ENCODE data around the gene CYP11A1.

The CYP11A1 gene

DNA sequence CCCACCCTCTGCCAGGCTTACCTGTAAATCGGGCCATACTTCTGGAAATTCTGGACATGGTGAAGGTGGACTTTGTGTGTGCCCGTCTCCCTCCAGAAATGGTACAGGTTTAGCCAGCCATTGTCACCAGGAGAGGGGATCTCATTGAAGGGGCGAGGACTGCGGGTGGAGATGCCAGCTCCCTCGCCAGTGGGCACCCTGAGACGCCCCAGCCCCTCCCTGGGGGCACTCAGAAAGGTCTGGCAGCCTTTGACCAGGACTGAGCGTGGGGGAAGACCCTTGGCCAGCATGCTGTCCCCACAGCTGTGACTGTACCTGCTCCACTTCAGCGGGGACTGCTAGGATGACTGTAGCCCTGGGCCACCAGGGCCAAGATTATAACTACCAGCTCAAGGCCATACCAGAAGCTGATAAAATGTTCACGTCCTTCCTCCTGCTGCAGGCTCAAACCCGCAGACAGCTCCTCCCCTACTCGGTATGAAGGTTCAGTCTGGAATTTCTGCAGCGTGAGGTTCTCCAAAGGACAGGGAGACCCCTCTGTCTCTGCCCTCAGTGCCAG lies at the start of gene CYP11A1:
CYP11A1 (minus strand) TSS at position 351 of the 559 bp plus-strand sequence; CDS start at position 290, 61 bp downstream.
- no peak for DNase-seq

DNA sequence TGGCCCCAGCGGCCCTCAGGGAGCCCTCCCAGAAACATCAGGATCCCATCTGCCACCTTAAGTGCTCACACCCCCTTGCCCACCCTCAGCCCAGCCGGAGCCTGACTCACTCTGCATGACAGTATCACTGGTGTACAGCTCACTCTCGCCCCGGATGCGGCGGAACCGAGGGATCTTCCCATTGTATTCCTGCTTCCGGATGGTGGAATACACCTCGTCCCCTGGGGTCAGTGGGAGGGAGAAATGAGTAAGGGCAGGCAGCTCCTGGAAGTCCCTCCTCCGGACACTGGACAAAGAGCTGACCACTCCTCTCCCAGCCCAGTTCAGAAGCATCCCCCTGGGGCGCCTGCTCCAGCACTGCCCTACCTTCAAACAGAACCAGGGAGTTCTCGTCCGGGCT lies 49.8 kb upstream of the CYP11A1 start:
- DNase-seq = no peak

DNA sequence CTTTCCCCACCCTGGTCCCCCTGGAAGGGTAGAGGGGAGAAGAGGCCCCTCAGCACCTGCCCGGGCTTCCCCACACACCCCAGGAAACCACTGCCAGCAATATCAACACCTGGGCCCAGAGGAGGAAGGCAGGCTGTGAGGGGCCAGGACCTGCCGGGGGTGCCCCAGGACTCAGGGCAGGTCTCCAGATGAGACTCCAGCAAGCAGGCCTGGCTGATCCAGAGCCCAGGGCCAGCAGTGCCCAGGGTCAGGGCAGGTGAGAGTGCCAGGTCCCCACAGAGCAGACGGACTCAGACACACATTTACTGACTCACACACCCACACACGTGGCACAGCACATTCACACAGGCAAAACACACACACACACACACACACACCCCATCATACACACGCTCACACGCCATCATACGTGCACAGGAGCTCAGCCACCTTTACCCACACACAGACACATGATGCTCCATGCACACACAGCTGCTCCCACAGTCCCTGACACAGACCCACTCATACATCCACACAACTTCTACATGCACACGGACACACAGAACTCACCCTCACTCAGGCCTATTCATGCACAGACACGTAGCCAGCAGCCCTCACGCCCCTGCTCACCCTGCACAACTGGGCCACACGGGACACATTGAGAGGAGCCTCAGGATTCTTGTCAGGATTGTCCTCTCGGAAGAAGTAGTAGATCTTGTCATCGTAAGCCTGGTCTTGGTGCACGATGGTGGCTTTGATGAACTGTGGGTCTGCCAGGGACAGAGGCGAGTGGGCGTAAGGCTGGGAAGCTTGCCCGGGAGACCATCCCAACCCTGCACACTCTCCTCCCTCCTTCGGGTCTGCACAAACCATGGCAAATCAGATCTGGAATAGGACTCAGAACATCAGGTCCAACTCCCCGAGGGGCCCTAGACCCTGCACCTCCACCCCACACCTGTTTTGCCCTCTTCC lies 48.8 kb upstream of the CYP11A1 start:
- DNase-seq = no peak

DNA sequence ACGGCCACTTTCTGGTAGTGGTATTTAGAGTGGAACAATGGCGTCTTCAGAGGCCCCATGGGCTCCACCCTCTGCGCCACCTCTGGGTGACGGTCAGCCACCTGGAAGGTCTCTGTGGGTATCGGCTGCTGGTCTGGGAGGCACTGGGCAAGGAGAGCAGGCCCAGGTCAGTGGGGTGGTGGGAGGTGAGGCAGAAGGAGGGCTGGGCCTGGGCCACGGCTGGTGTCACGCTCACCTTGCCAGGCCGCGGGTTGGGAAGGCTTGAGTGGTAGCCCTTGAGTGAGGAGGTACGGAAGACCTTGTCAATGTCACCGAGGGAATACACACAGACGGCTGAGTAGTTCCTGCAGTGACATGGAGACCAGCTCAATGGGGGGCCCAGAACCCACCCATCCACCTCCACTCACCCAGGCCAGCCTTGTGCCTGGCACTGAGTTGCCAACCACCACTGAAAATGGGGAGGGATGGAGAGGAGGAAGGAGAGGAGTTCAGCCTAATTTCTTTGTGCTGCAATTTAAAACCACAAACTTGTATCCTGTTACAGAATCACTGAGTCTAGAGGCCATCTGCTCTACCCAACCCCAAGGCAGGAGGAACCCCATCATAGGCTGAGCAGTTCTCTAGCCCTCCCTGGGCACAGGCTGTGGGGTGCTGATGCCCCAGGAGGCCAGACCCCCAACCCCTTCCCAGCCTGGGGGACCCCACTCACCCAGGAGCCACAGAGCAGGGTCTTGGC lies 47.3 kb upstream of the CYP11A1 start:
- no peak for DNase-seq

DNA sequence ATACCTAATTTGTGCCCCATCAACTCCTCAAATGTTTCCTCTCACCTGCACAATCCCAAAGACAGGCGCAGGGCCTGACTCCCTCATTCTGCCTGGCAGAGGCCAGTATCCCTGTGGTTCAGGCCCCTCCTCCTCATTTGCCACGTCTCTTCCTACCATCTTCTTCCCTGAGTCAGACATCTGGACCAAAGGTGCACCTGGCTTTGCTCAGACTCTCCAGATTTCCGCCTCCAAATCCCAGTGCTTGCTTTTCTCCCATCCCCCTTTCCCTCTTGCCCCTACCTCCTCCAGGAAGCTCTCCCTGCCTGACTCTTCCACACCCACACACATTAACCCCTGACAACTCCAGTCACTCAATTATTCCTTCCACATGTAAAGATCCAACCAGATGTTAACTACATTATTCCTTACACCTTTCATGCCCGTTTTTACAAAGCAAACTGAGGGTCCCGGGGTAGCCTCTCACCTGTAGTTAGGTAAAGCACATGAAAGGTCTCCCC lies 46.7 kb upstream of the CYP11A1 start:
- DNase-seq = no peak

DNA sequence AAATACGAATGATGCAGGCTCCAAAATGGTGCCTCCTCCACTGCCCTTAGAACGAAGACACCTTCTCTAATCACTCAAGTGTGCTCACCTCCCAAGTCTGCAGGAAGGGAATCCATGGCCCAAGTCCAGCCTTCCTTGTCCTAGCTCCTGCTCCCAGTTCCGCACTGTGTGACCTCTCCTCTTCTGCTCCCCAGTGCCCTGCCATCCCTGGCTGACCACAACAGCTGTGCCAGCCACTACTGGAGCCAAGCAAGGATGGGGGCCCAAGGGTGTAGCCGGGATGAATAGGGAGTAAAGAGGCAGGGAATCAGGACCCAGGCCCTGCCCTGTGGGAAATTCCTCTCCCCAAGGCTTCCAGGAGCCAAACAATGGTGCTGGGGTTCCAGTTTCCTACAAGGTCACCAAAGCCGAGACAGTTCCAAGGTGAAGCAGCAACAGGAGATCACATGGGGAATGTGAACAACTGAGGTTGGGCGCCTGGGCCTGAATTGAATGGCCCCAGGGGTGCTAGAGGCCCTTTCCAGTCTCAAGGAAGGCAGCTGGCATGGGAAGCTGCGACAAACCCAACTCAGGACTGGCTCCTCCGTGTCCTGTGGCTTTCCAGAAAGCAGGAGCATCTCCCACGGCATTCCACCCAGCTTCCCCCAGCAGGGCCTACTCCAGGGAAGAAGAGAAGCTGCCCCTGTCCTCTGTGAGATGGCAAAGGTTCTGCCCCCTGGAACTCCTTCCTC lies 46.1 kb upstream of the CYP11A1 start:
- no peak for DNase-seq

DNA sequence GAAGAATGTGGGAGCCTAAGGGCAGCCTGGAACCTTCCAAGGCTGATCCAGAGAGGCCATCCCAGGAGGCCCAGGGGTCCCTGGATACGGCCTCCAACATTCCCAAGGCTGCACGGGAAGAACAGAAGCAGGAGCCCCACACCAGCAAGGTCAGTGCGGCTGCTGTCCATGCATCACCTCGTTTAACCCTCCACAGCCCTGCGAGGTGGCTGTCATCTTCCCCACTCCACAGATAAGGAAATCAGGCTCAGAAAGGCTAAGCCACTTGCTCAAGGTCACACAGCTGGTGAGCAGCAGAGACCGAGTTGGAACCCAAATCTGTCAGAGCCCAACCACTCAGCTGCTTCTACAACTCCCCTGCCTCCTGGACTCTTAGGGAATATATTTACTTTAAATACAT lies 44.7 kb upstream of the CYP11A1 start:
- DNase-seq = no peak

DNA sequence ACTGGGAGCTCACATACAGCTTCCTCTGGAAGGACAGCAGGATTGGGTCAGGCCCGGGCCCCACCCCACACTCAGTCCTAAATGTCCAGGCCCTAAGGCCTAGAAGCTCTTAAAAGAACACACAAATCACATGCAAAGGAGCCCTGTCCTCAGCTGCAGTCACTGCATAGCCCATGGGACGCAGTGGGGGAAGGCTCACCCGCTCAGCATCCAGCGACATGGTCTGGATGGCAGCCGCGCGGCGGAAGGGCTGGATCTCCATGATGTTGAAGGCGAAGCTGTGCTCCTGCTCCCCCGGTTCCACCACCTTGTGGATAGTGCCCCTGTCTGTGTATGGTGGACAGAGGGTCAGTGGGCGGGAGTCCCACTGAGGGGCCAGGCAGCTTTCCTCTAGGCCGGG lies 44.2 kb upstream of the CYP11A1 start:
- DNase-seq = no peak

DNA sequence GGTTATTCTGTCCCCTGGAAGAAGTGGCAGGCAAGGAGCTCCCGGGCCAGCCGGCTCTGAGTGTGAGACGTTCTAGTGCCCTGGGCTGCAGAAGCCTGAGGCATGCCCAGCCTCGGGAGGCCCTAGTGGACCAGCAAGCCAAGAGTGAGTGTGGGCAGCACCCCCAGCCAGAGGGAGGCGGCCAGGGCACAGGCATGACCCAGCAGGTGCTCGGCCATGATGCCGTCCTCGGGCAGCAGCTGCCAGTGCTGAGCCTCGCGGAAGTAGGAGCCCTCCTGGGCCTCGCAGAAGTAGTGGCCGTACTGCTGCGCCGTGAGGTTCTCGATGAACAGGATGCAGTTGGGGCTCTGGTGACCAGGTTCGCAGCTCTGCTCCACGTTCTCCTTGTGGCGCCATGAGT lies 43.1 kb upstream of the CYP11A1 start:
- no peak for DNase-seq

DNA sequence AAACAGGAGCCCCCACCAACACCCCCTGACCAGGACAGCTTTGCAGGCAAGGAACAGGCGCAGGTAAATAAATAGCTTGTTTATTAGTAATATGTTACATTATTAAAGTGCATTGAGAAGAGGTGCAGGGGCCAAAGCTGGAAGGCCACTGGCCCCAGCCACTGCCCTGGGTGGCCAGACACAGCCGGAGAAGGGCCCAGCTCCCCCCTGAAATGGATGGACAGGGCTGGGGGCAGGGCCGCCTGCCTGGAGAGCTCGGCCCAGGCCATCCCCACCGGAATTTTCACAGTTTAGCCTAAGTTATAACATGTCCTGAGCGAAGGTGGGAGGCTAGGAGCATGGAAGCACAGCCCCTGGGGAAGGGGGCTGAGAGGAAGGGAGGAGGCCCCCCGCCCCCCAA lies 41.8 kb upstream of the CYP11A1 start:
- DNase-seq = no peak

DNA sequence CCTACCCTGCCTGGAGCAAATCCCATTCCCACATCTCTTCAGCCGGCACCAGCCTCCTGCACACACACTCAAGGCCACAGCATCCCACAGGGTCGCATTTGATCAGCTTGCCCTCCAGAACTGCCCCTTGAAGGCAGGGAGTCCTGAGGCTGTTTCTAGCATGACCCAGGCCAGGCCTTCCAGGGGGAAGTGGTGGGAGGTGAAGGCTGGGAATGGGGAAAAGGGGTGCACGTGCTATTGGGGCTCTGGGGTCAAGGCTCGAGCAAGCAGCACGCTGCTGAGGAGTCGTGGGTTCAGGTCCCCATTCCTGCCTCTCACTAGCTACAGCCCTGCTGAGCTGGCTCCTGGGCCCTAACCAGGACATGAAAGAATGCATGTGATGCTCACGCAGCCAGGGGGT lies 41.4 kb upstream of the CYP11A1 start:
- no peak for DNase-seq

DNA sequence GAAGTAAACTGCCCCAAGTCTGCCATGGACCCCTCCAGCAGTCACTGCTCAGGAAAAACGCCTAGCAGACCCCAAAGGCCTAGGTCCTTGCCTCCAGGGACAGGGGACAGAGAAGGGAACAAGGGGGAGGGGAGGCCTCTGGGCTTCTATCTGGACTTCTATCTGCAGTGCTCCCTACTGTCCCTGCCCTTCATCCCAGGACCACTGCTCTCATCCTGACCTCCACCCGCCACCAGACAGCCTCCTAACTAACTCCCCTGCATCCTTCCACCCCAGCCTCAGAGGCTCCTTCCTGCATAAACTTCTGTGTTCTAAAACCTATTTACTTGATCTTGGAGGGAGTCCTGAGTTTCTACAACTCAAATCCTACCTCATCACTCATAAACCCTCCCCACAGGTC lies 40.9 kb upstream of the CYP11A1 start:
- DNase-seq = no peak

DNA sequence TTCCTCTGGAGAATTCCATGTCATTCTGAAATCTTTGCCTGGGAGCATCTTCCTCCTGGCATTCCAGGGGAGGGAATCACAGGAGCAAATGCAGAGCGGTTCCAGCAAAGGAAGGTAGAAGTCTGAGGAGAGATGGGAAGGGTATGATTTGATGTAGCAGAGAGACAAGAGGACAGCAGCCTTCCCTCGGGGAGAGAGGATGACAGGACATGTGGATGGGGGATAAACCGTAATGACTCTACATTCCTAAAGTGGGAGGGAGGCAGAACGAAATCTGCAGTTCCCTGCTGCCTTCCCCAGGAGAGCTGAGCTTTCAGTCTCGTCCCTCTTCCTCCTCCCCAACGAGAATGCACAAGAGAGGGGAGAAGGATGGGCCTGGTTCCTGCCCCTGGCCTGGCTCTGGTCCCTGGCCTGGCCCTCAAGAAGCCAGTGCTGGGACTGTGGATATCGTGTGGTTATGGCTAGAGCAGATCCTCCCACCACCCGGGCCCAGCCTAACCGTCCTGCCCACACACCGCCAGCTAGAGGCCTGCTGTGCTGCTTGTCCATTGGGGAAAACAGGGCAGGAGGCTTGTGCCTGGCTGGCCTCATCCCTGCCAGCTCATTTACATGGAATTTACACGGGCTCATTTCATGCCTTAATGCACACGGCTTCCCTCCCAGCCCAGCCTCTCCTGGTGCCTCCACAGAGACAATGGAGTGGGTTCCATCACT lies 39.7 kb upstream of the CYP11A1 start:
- no peak for DNase-seq

DNA sequence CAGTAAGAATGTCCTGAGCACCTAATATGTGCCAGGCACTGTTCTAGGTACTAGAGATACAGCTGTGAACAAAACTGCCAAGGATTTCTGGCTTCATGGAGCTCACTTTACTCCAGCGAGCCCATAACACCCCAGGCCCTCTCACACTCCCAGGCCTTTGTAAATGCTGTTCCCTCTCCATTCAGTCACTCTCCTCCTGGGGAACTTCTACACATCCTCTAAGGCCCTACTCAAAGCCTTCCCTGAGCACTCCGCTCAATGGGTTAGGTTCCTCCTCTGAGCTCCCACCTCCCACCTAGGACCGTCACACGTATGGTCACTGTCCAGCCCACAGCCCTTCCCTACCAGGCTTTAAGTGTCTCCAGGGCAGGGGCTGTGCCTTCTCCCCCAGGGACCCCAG lies 39.1 kb upstream of the CYP11A1 start:
- DNase-seq = no peak

DNA sequence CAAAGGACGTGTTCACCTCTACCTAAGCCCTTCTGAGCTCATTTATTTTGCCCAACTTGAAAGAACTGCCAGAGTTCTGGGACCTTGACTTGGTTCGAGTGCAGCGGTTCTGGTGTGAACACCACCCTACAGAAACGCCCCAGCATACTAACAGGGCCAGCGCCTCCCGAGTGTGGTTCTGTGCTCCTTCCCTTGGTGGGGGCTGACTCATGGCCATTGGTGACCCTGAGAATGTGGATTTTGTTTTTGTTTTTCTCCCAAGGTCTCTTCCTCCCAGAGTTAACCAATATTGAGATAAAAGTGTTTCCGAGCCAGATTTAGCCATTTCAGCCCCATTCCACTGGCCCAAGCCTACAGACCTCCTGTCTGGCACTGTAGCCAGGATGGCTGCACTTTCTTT lies 38.4 kb upstream of the CYP11A1 start:
- DNase-seq = no peak

DNA sequence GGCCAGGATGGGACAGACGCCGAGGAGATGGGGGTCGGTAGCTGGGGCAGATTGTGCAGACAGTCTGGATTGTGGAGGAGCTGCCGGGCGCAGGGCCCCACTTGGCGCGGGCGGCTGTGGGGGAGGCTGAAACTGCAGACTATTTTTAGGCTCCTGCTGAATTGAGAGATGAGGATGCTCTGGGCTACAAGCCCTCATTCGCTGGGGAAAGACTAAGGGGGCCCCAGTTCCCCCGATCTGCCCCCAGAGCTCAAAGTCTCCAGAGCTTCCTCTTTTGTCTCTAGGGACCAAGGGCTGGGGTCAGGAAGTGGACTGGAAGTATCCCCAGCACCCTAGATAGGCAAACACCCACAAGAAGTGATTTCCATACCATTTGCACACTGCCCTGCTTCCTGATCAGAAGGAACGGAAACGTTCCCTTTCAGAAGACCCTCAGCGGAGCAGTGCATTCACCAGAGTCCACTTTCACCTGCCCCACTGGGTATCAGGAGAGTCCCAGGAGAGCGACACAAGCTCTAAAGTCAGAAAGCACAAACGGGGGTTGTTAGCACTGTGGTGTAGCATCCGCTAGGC lies 36.6 kb upstream of the CYP11A1 start:
- DNase-seq = no peak

DNA sequence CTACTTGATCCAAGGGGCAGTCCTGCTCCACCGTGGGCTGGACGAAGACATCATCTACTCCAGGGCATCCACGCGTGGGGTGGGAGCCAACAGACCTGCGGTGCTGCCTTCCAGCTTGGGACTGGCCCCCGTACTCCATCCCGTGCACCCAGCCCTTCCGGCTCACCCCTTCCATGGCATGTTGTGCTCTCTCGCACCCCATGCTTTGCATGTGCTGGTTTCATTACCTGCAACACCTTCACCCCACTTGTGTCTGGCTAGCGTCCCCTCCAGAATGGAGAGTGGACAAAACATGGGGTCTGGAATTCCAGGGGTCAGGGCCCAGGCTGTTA lies 36.1 kb upstream of the CYP11A1 start:
- DNase-seq = no peak

DNA sequence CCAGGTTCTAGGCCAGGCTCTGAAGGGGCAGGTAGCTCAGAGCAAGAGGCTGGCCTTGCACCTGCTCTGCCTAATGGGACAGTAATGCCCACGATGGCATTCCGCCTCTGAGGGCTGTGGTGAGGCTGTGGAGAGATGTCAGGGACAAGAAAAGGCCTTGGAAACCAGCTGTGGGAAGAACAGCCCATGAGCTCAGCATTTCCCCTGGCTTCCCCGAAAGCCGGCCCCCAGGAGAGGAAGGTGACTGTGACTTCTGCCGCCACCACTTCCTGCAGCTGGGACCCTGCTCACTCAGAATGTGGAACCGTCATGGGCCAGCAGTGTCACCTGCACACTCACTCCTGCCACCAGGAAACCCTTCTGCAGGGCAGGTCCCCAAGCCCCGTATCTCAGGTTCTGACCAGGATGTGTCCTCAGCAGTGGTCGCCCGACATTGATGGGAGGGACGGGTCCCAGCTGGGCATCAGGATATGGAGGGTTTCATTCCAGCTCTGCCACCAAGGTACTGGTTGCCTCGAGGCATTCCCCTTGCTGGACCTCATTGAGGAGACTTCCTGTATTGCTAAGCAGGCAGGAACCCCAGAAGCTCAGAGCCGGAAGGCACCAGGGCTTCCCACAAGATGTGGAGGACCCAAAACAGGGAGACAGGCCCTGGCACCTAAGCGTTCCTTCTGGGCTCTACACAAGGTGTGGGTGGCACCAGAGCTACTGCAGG lies 35.6 kb upstream of the CYP11A1 start:
- DNase-seq = peak; percentile 73 to 74

DNA sequence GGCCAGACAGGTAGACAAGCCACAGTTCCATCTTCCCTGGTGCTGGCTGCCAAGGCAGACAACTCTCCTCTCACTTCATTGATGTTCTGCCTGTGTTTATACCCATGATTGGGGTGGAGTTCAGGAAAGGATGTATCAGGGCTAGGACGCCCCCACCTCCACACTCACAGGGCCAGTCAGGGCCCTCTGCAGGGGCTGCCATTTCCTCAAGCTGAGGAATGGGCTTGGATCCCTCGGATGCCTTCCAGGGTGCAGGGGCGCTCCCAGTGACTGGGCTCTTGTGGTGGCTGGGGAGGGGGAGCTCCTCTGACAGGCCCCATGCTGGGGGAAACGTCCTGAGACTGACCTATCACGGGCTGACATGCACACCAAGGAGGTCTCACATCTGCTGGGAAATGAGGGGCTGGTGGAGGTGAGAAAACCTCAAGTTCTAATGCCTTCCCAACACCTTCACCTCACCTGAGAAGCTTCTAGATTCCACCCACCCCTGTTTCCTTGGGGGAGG lies 34.9 kb upstream of the CYP11A1 start:
- no peak for DNase-seq

DNA sequence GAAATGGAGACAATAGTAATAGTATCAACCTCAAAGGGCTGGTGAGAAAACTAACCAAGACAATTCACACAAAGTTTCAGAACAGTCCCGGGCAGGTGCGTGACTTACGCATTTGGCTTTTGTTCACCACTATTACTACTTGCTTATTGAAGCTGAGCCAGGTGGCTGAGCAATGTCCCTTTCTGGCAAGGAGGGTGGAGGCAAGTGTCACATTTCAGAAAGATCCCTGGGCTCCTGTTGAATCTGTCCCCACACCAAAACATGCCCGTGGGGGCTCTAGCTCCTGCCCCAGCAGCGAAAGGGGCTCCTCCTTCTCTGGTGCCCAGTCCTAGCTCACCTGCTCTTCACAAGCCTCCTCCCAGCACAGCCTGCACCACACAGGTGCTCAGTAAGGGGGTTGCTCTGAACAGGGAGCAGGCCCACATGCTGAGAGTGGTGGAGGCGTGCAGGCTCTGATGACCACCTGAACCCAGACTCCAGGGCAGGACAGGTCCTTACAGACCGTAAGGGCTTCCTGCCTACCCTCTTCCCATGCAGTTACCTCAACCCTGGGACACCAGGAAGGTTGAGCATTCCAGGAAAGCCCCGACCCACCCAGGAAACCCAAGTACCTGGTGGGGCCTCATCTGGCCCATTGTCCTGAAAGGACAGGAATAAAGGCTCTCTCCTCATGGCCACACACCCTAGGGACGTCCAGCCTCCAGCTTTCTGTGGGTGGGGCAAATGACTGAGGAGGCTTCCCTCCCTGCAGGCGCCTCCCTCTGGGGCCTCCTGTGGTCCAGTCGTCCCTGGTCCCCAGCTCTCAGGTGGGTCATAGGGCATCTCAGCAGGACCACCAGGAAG lies 33.7 kb upstream of the CYP11A1 start:
- no peak for DNase-seq

Data from stimulated activated CD4-positive, alpha-beta T cell treated with anti-CD3 and anti-CD28 coated beads, Interleukin-2, amount 100 ng/mL, for 48 hours (primary cell).